NAMALWA (cell line): ENCODE results near the gene PPP2R2C.

ENCODE experiments used
- DNase-seq: peaks from one replicate; pipeline ENCODE4 v3.0.0-alpha.2; 2015; ENCODE audit warnings: low spot score

The PPP2R2C gene

GRCh38 chr4:6472387-6473263, at the start of gene PPP2R2C:
Gene PPP2R2C (minus strand): TSS chr4:6472614. CDS start chr4:6472229, 385 bp downstream.
- no peak for DNase-seq

GRCh38 chr4:6520978-6521377, 48.6 kb upstream of the PPP2R2C start:
- no peak for DNase-seq

GRCh38 chr4:6520051-6520636, 47.7 kb upstream of the PPP2R2C start:
- DNase-seq = no peak

- DNase-seq = no peak
Measured at GRCh38 chr4:6517171-6517570, 44.8 kb upstream of the PPP2R2C start.

- no peak for DNase-seq
Measured at GRCh38 chr4:6516762-6517161, 44.3 kb upstream of the PPP2R2C start.

GRCh38 chr4:6516281-6516680, 43.9 kb upstream of the PPP2R2C start:
- no peak for DNase-seq

GRCh38 chr4:6513678-6514077, 41.3 kb upstream of the PPP2R2C start:
- DNase-seq = no peak

GRCh38 chr4:6509587-6509986, 37.2 kb upstream of the PPP2R2C start:
- no peak for DNase-seq

GRCh38 chr4:6507345-6507744, 34.9 kb upstream of the PPP2R2C start:
- no peak for DNase-seq

- no peak for DNase-seq
Measured at GRCh38 chr4:6506616-6507140, 34.3 kb upstream of the PPP2R2C start.

- DNase-seq = no peak
Measured at GRCh38 chr4:6504900-6505496, 32.6 kb upstream of the PPP2R2C start.

- no peak for DNase-seq
Measured at GRCh38 chr4:6502747-6503465, 30.5 kb upstream of the PPP2R2C start.

- DNase-seq = no peak
Measured at GRCh38 chr4:6502147-6502546, 29.7 kb upstream of the PPP2R2C start.

- no peak for DNase-seq
Measured at GRCh38 chr4:6501171-6501570, 28.8 kb upstream of the PPP2R2C start.

- no peak for DNase-seq
Measured at GRCh38 chr4:6500481-6501140, 28.2 kb upstream of the PPP2R2C start.

GRCh38 chr4:6499238-6499600, 26.8 kb upstream of the PPP2R2C start:
- DNase-seq = no peak

GRCh38 chr4:6498511-6499237, 26.3 kb upstream of the PPP2R2C start:
- DNase-seq = no peak

- DNase-seq = no peak
Measured at GRCh38 chr4:6497796-6498195, 25.4 kb upstream of the PPP2R2C start.

GRCh38 chr4:6495736-6496135, 23.3 kb upstream of the PPP2R2C start:
- no peak for DNase-seq

GRCh38 chr4:6495296-6495590, 22.8 kb upstream of the PPP2R2C start:
- no peak for DNase-seq
